22Rv1 (cell line): ENCODE results near the gene PTPRD.

ENCODE experiments used
- CTCF ChIP-seq: fragments of 450-650 bp; IDR thresholded peaks from 2 replicates; pipeline ENCODE4 v1.5.1; 2017; ENCODE audit warnings: mild to moderate bottlenecking
- ZFX ChIP-seq: fragments of 450-650 bp; IDR thresholded peaks from 2 replicates; pipeline ENCODE4 v1.6.1; 2017; ENCODE audit warnings: antibody characterized with exemption, borderline replicate concordance

- no peak for TF ChIP-seq CTCF
- TF ChIP-seq ZFX = no peak
Observed at GRCh38 chr9:8542537-8542936, 2070.3 kb downstream of the PTPRD start.
